RWPE1 (cell line): ENCODE results near the gene BNC2.

ENCODE experiments used
- CTCF ChIA-PET: fragments of 350-600 bp; sonication (Branson Sonifier 250); formaldehyde crosslinking; extraction: SDS; loops from one replicate; lab custom pipeline; 2021; lab: Yijun Ruan, JAX
- POLR2A ChIA-PET: fragments of 400-600 bp; formaldehyde crosslinking; extraction: SDS; loops from one replicate; lab custom pipeline; 2020; ENCODE audit warnings: antibody characterized with exemption; ENCODE audit not compliant: low non-redundant PET; lab: Yijun Ruan, JAX
- DNase-seq: peaks from one replicate; pipeline ENCODE4 v3.0.0; 2012; ENCODE audit warnings: low spot score
- H3K27ac ChIP-seq: fragments of 450-650 bp; 2 replicates; pipeline ENCODE4 v1.5.1; 2017
- TF ChIP-seq, protein P1 (sequence below): fragments of 450-650 bp; conservative IDR thresholded peaks from 2 replicates; pipeline ENCODE4 v1.5.1; 2017; ENCODE audit warnings: low read depth, mild to moderate bottlenecking

Gene BNC2

DNA sequence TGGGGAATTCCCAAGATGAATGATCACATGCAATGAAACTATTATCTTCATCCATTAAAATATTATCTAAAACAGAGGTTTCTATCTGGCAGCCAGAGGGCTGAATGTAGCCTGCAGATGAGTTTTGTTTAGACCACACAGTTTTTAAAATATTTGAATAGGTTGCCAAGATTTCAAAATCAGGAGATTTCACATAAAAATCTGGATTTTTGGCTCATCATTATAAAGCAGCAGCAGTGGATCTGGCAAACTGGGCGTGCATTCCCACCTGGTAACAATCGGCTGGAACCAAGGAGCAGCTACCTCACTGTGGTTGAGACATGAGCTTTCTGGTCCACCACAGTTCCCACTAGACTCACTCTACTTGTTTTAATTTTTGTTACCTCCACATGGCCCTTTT lies 155.1 kb downstream of the BNC2 start:
- H3K27ac ChIP-seq = no peak overlapping the region
- POLR2A ChIA-PET = no interaction called here
- CTCF ChIA-PET = no interaction called here
- no peak for DNase-seq
- TF ChIP-seq, protein P1, sequence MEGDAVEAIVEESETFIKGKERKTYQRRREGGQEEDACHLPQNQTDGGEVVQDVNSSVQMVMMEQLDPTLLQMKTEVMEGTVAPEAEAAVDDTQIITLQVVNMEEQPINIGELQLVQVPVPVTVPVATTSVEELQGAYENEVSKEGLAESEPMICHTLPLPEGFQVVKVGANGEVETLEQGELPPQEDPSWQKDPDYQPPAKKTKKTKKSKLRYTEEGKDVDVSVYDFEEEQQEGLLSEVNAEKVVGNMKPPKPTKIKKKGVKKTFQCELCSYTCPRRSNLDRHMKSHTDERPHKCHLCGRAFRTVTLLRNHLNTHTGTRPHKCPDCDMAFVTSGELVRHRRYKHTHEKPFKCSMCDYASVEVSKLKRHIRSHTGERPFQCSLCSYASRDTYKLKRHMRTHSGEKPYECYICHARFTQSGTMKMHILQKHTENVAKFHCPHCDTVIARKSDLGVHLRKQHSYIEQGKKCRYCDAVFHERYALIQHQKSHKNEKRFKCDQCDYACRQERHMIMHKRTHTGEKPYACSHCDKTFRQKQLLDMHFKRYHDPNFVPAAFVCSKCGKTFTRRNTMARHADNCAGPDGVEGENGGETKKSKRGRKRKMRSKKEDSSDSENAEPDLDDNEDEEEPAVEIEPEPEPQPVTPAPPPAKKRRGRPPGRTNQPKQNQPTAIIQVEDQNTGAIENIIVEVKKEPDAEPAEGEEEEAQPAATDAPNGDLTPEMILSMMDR = no peak

DNA sequence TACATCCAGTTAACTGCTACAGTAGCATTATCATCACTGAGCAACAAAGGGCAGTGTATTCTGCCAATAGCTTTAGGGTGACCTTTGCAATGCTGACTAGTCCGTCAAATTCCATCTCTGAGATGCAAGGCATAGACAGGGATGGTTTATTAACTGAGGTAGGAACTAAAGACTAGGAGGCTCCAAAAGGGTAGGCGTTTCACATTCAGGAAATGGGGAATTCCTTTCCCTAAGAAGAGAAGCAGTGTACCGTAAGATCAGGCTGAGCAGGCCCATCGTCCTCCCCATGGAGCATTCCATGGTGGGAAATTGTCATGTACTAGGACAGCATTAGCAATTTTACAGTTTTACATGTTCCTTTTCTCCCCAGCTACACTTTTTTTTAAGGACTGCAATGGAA lies 157.7 kb downstream of the BNC2 start:
- ChIA-PET POLR2A (no interaction called here), CTCF (no interaction called here)
- no peak for DNase-seq
- TF ChIP-seq, protein P1 = no peak
- no peak overlapping the region for H3K27ac ChIP-seq

DNA sequence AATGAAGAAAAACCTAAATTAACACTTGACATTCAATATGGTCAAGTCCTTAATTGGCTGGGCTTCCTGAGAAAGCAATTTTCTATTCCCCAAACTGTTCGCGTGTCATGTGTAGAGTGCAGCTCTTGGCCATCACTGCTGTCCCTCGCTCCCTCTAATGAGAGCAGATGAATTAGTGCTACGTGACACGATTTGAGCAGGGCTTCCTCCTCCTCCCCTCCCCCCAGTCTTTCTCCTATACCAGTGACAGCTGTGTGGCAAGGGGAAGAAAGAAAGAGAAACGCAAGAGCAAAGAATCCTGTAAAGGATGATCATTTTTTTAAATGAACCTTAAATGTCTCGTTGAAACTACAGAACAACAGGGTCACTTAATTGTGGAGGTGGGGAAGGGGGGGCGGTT lies 159.6 kb downstream of the BNC2 start:
- CTCF ChIA-PET = interaction anchor here (0.6 kb wide), 2 partner anchors 46 to 765 kb away, joined by 4 to 5 read pairs; no protein-coding TSS in a partner anchor
- no peak overlapping the region for H3K27ac ChIP-seq
- no peak for DNase-seq
- POLR2A ChIA-PET = no interaction called here
- TF ChIP-seq, protein P1 = no peak

DNA sequence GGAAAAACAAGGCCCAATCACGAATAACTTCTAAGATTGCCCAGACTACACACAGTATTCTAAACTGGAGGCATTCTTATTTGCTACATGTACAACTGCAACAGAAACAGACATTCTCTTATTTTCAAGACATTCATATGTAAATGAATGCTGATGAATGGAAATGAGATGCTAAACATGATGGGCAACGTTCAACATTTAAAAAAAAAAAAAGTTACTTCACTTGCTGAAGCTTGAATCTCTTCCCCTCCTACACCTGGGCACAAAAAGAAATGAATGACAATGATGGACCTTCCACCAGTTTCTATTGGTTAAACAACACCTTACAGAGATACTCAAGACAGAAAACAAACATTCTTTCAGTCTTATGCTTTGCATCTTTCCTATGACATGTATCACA lies 160.5 kb downstream of the BNC2 start:
- CTCF ChIA-PET = interaction anchor here (0.6 kb wide), 1 partner anchor 572 kb away, joined by 3 read pairs; no protein-coding TSS in a partner anchor
- no peak overlapping the region for H3K27ac ChIP-seq
- no peak for DNase-seq
- TF ChIP-seq, protein P1 = no peak
- POLR2A ChIA-PET = no interaction called here

DNA sequence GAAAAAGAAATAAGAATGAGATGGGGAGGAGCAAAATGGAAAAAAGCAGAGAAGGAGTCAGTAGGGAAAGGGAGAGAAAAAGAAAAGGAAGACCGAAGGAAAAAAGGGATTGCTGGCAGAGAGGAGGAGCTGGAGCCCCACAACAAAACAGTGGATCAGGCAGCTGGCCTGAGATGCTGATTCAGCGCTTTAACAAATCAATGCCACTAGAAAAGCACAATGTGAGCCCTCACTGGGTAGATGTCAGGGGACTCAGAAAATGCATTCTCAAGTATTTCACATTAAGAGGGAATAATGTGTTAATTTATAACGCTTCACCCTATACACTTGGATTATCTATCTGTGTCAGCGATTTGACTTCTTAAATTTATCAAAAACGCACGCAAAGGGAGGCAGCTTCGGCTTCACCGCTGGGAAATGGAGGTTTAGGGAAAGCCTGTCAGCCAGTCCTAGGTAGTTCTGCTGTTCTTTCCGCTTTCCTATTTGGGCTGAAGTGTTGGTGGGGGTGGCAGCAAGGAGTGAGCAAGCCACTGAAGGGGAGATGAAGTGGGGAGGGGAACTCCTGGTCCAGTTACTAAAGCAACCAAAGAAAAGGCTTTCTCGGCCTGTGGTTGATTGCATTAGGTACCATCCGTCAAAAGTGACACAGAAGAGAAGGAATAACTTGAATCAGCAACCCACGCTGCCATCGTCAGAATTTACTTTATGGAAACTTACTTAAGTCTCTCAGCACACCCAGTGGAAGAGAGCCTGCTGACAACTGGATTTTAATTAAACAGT lies 161.6 kb downstream of the BNC2 start:
- no peak overlapping the region for H3K27ac ChIP-seq
- DNase-seq = no peak
- TF ChIP-seq, protein P1 = no peak
- ChIA-PET POLR2A (no interaction called here), CTCF (no interaction called here)

DNA sequence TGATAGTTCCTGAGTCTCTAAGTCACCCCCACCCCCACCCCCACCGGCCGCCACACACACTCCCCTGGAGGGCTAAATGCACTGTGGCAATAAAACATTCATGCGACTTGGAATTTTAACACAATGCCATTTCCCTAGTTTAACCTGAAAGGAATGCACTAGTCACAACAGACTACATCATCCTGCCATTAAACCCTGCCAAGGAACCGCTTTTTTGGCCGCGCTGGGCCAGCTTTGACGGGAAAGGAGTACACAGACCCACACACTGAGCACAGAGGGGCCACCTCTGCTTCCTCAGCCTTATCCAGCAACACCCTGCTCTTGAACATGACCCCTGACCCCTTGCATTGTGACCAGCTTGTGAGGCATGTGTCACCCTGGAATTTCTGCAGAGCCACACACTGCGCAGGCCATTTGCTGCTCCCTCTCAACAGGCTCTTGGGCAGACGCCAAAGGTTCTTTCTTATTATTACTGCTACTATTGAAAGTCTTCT lies 165.3 kb downstream of the BNC2 start:
- H3K27ac ChIP-seq = no peak overlapping the region
- POLR2A ChIA-PET = no interaction called here
- DNase-seq = peak; percentile 53
- TF ChIP-seq, protein P1 = no peak
- CTCF ChIA-PET = no interaction called here
